ENCODE data around the gene WDFY2. TPM values are rescaled to one million over a fixed set of nuclear protein-coding genes. Genes with fewer than 3 reads are reported as not detected.

WDFY2 gene
- total and polyA plus RNA-seq, 2 experiments from 2014 or later: 11.4 to 24.0 TPM

DNA sequence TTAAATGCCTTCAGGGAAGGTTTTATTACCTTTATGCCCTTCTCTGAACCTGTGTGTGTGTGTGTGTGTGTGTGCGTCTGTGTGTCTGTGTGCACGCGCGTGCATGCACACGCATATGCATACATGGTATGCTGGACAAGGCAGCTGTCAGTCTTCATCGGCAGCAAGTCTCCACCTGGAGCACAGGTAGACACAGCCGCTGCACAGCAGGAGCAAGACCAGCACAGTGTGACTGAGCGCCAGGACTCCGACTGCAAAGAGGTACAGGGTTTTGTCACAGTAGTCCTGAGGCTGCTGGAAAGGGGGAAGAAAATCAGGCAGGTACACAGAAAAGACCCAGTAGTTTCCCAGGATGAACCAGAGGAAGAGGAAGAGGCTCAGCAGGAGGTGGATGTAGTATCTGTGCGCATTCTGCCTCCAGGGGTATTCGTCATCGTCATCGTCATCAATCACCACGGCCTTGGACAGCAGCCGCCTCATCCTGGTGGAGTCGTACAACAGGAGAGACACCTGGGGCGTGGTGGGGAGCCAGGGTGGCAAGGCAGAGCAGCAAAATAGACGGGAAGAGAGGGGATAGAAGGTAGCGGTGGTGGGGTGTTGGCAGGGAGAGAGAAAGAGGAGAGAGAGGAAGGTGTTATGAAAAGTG, 232.5 kb downstream of the WDFY2 start:
- Histone ChIP-seq H3F3A (replicated peaks; ENCODE audit: low read depth) (no peaks in the 10 kb centered on the region), H2AFZ (no peak overlapping the region), H3K79me2 (replicated peaks; ENCODE audit: insufficient read depth) (no peaks in the 10 kb centered on the region), H3K9me2 (ENCODE audit: insufficient read depth) (no peaks in the 10 kb centered on the region), H3K4me2 (peak overlapping the region; percentile 14; the same call in 1 of the 2 replicates), H3K4me1 (ENCODE audit: insufficient read depth) (peaks cover 31% of the 10 kb centered on the region), H3K4me3 (no peak overlapping the region), H4K20me1 (replicated peaks; ENCODE audit: insufficient read depth) (no peaks in the 10 kb centered on the region), H3K27ac (ENCODE audit: low read depth) (no peak overlapping the region), H3K27me3 (ENCODE audit: insufficient read depth) (no peaks in the 10 kb centered on the region), H3K36me3 (ENCODE audit: insufficient read depth) (no peaks in the 10 kb centered on the region)
- Mint-ChIP-seq H3K4me1 (peaks cover 43% of the 10 kb centered on the region), H3K4me3 (no peak overlapping the region), H3K27me3 (ENCODE audit: insufficient read depth, low read depth, poor library complexity) (no peaks in the 10 kb centered on the region), H3K27ac (no peak overlapping the region), H3K9me3 (no peaks in the 10 kb centered on the region), H3K36me3 (ENCODE audit: low read depth) (no peaks in the 10 kb centered on the region)
- DNase-seq (ENCODE audit: low spot score) (no peak), ATAC-seq (no peak)
- no peak for TF ChIP-seq ZNF114 (CRISPR knock-in tag; IDR thresholded peaks at IDR 0.05)
- no peak for TF ChIP-seq JUNB (IDR thresholded peaks at IDR 0.05; ENCODE audit: unreplicated experiment)
- TF ChIP-seq, protein P1, sequence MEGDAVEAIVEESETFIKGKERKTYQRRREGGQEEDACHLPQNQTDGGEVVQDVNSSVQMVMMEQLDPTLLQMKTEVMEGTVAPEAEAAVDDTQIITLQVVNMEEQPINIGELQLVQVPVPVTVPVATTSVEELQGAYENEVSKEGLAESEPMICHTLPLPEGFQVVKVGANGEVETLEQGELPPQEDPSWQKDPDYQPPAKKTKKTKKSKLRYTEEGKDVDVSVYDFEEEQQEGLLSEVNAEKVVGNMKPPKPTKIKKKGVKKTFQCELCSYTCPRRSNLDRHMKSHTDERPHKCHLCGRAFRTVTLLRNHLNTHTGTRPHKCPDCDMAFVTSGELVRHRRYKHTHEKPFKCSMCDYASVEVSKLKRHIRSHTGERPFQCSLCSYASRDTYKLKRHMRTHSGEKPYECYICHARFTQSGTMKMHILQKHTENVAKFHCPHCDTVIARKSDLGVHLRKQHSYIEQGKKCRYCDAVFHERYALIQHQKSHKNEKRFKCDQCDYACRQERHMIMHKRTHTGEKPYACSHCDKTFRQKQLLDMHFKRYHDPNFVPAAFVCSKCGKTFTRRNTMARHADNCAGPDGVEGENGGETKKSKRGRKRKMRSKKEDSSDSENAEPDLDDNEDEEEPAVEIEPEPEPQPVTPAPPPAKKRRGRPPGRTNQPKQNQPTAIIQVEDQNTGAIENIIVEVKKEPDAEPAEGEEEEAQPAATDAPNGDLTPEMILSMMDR (conservative IDR thresholded peaks at IDR 0.05; ENCODE audit: low read depth in 2 of 2): no peak

Small RNAs within 50 kb of the gene (microRNA-seq; reads per million reads assigned to microRNA genes)
- gene MIR4703: not detected

Small RNAs within 50 kb of the gene (small RNA-seq; reads per million reads assigned to genes)
- gene MIR4703 (ENCODE audit: low replicate concordance) (not detected), gene RN7SL413P (ENCODE audit: low replicate concordance) (not detected), gene RNU6-65P (ENCODE audit: low replicate concordance) (not detected), gene RNY1P6 (ENCODE audit: low replicate concordance) (not detected)

Other genes with a start within 250 kb of the WDFY2 start
- 0.08 and 0.17 TPM in 2 replicates for gene SERPINE3, start 244.8 kb upstream of the WDFY2 start, total RNA-seq (2014; rRNA removed; shearing (Covaris generic))
- 0.31 and 0.35 TPM in 2 replicates for gene SERPINE3, start 244.8 kb upstream of the WDFY2 start, polyA plus RNA-seq (2016; fragmentation: Nextera tagmentation; extraction: Ambion mirVana)
- 38.6 and 47.2 TPM in 2 replicates for gene INTS6, start 131.4 kb upstream of the WDFY2 start, total RNA-seq (2014; rRNA removed; shearing (Covaris generic))
- gene INTS6, start 131.4 kb upstream of the WDFY2 start, polyA plus RNA-seq (2016; fragmentation: Nextera tagmentation; extraction: Ambion mirVana): 24.8 and 25.1 TPM in 2 replicates
- 4.3 and 4.6 TPM in 2 replicates for gene DHRS12, start 219.7 kb downstream of the WDFY2 start, total RNA-seq (2014; rRNA removed; shearing (Covaris generic))
- gene DHRS12, start 219.7 kb downstream of the WDFY2 start, polyA plus RNA-seq (2016; fragmentation: Nextera tagmentation; extraction: Ambion mirVana): 8.9 and 12.2 TPM in 2 replicates